PC-3 (cell line): ENCODE measurements around the gene CNNM3. TPM values are rescaled to one million over a fixed set of nuclear protein-coding genes. Genes with fewer than 3 reads are reported as not detected.

ENCODE experiments used
- ATAC-seq: fragments of 200-7000 bp; cut with Tn5 transposase; 2 replicates; pipeline ENCODE4 v1.9.1; 2020; ENCODE audit warnings: mild to moderate bottlenecking, moderate library complexity
- BruUV-seq: library from RNA; stranded (reverse); fragments of 400-500 nt; replicated peaks from 2 replicates; lab custom pipeline; 2021; lab: Mats Ljungman, UMichigan
- CTCF ChIA-PET: fragments of 300-600 bp; sonication (Branson Sonifier 250); formaldehyde crosslinking; loops from one replicate; lab custom pipeline; 2022; ENCODE audit warnings: antibody characterized with exemption; lab: Charles Lee
- POLR2A ChIA-PET: fragments of 300-600 bp; sonication (Branson Sonifier 250); formaldehyde crosslinking; loops from one replicate; lab custom pipeline; 2022; ENCODE audit warnings: antibody characterized with exemption; ENCODE audit not compliant: unreplicated experiment; lab: Charles Lee
- DNase-seq: peaks from one replicate; pipeline ENCODE4 v3.0.0-alpha.2; 2015
- H2AFZ ChIP-seq: fragments of 300-600 bp; sonication (generic); 2 replicates; pipeline ENCODE4 v1.6.0; 2016; ENCODE audit warnings: antibody characterized with exemption, low read length
- H3F3A ChIP-seq: fragments of 300-600 bp; sonication (generic); one replicate; pipeline ENCODE4 v1.6.0; 2017; ENCODE audit warnings: antibody characterized with exemption, low read length, control low read depth, mild to moderate bottlenecking; ENCODE audit not compliant: unreplicated experiment
- H3K27ac ChIP-seq: fragments of 300-600 bp; sonication (generic); 2 replicates; pipeline ENCODE4 v1.5.1; 2016; ENCODE audit warnings: mild to moderate bottlenecking, low read length
- H3K27me3 ChIP-seq: fragments of 300-600 bp; sonication (generic); 2 replicates; pipeline ENCODE4 v1.6.1; 2016; ENCODE audit warnings: low read length, mixed read lengths
- H3K36me3 ChIP-seq: fragments of 300-600 bp; sonication (generic); 2 replicates; pipeline ENCODE4 v1.6.1; 2016; ENCODE audit warnings: low read depth, mixed run types, low read length, mixed read lengths
- H3K4me1 ChIP-seq: fragments of 300-600 bp; sonication (generic); 2 replicates; pipeline ENCODE4 v1.5.1; 2016; ENCODE audit warnings: low read length; ENCODE audit not compliant: insufficient read depth
- H3K4me2 ChIP-seq: fragments of 300-600 bp; sonication (generic); 2 replicates; pipeline ENCODE4 v1.6.0; 2016; ENCODE audit warnings: low read length
- H3K4me3 ChIP-seq: fragments of 300-600 bp; sonication (generic); 2 replicates; pipeline ENCODE4 v1.5.1; 2016; ENCODE audit warnings: mild to moderate bottlenecking, low read length, mixed read lengths
- H3K79me2 ChIP-seq: fragments of 300-600 bp; sonication (generic); 2 replicates; pipeline ENCODE4 v1.6.1; 2017; ENCODE audit warnings: low read length, mixed read lengths
- H3K9ac ChIP-seq: fragments of 300-600 bp; sonication (generic); 2 replicates; pipeline ENCODE4 v1.6.0; 2016; ENCODE audit warnings: mild to moderate bottlenecking, low read length
- H3K9me2 ChIP-seq: fragments of 300-600 bp; sonication (generic); replicated peaks from 2 replicates; pipeline ENCODE4 v1.6.1; 2016; ENCODE audit warnings: mixed run types, low read length, mixed read lengths
- H3K9me3 ChIP-seq: fragments of 300-600 bp; sonication (generic); 2 replicates; pipeline ENCODE4 v1.6.1; 2016; ENCODE audit warnings: low read length, mixed read lengths
- H4K20me1 ChIP-seq: fragments of 300-600 bp; sonication (generic); 2 replicates; pipeline ENCODE4 v1.6.1; 2016; ENCODE audit warnings: low read length, mixed read lengths
- EZH2 ChIP-seq: fragments of 300-600 bp; sonication (generic); IDR thresholded peaks from one replicate; pipeline ENCODE4 v1.6.1; 2017; ENCODE audit warnings: antibody characterized with exemption, mild to moderate bottlenecking, low read length; ENCODE audit not compliant: unreplicated experiment
- EZH2phosphoT487 ChIP-seq: fragments of 300-600 bp; sonication (generic); IDR thresholded peaks from 2 replicates; pipeline ENCODE4 v1.6.1; 2018; ENCODE audit warnings: mild to moderate bottlenecking, antibody characterized with exemption, low read length, borderline replicate concordance
- intact Hi-C: fragments of 100-400 bp; cut with micrococcal nuclease; formaldehyde crosslinking; loops from 2 replicates; pipeline ENCODE4 v1.9.0; 2023
- total RNA-seq: library from RNA; depleted of rRNA; stranded (reverse); fragments of >200 nt; gene quantifications from 2 replicates; pipeline ENCODE4 v1.2.3, GENCODE V29; 2014
- TF ChIP-seq, protein P1 (sequence below): fragments of 300-600 bp; sonication (generic); conservative IDR thresholded peaks from 2 replicates; pipeline ENCODE4 v1.5.1; 2017; ENCODE audit warnings: antibody characterized with exemption, low read depth, mild to moderate bottlenecking, low read length

CNNM3 gene
- total RNA-seq, 1 experiment from 2014 or later: 9.0 TPM

DNA sequence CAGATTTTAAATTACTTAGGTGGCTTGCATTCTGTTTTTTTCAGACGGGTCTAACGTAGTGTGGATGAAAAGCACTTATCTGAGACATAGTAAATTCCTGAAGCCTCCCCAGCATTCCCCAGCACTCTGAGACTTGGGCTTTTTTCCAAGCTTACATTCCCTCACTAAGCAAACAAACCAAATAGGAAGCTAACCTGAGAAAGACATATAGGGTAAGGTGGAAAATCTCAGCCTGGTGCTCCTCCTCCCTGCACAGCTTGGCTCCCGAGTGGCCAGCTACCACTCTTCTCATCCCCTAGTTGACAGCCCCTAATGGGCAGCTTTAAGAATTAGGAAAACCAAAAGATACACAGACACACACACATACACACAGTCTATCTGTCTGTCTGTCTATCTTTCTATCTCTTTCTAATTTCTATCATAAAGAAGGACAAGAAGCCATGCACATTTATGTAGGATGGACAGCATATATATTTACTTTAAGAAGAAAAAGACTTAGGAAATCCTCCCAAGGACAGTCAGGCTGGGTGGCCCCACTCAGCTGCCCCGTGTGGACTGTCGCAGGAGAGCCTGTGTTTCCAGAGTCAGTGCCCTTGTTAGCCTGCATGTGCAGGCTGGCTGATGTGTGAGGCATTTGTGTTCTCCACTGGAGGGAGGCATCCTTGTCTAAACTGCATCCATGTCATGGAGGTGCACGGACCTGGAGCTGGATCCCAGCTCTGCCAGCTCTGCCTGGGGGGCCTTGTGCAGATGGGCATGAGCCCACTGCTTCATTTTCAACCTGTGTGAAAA lies 8.2 kb downstream of the CNNM3 start:
- Histone ChIP-seq H3K79me2 (peaks cover 55% of the 10 kb centered on the region), H3K36me3 (no peaks in the 10 kb centered on the region; the same call in 1 of the 2 replicates), H3F3A (no peaks in the 10 kb centered on the region), H2AFZ (no peak overlapping the region), H3K9ac (no peak overlapping the region), H3K4me3 (no peak overlapping the region), H3K27me3 (no peaks in the 10 kb centered on the region), H3K9me3 (no peaks in the 10 kb centered on the region), H3K27ac (no peak overlapping the region), H3K4me1 (peaks cover 15% of the 10 kb centered on the region), H3K4me2 (no peak overlapping the region), H3K9me2 (no peaks in the 10 kb centered on the region), H4K20me1 (peaks cover 35% of the 10 kb centered on the region)
- ChIA-PET CTCF (no interaction called here), POLR2A (no interaction called here)
- ATAC-seq (peak; percentile 93), DNase-seq (peak; percentile 84)
- intact Hi-C loops: no loop called here
- no TSS peak for BruUV-seq
- TF ChIP-seq EZH2 (no peak), EZH2phosphoT487 (no peak)
- TF ChIP-seq, protein P1, sequence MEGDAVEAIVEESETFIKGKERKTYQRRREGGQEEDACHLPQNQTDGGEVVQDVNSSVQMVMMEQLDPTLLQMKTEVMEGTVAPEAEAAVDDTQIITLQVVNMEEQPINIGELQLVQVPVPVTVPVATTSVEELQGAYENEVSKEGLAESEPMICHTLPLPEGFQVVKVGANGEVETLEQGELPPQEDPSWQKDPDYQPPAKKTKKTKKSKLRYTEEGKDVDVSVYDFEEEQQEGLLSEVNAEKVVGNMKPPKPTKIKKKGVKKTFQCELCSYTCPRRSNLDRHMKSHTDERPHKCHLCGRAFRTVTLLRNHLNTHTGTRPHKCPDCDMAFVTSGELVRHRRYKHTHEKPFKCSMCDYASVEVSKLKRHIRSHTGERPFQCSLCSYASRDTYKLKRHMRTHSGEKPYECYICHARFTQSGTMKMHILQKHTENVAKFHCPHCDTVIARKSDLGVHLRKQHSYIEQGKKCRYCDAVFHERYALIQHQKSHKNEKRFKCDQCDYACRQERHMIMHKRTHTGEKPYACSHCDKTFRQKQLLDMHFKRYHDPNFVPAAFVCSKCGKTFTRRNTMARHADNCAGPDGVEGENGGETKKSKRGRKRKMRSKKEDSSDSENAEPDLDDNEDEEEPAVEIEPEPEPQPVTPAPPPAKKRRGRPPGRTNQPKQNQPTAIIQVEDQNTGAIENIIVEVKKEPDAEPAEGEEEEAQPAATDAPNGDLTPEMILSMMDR: no peak

DNA sequence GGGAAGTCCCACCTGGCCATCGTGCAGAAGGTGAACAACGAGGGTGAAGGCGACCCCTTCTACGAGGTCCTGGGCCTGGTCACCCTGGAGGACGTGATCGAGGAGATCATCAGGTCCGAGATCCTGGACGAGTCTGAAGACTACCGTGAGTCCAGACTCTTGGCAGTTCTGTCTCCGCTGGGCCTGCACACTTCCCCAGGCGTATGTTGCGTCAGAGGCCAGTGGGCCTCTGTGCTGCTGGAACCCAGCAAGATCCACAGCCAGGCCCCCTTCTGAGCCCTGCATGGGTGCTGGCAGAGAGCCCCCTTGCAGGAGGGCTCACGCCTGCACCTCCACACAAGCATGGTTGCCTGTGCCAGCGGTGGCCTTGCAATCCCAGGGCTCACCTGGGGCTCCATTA lies 9.0 kb downstream of the CNNM3 start:
- Histone ChIP-seq H3F3A (peaks cover 5% of the 10 kb centered on the region), H3K27ac (no peak overlapping the region), H3K4me2 (no peak overlapping the region), H3K27me3 (no peaks in the 10 kb centered on the region), H3K36me3 (no peaks in the 10 kb centered on the region; the same call in 1 of the 2 replicates), H3K4me3 (no peak overlapping the region), H3K9ac (no peak overlapping the region), H2AFZ (no peak overlapping the region), H3K4me1 (peaks cover 15% of the 10 kb centered on the region), H3K9me3 (no peaks in the 10 kb centered on the region), H3K79me2 (peaks cover 47% of the 10 kb centered on the region), H3K9me2 (no peaks in the 10 kb centered on the region), H4K20me1 (peaks cover 29% of the 10 kb centered on the region)
- TF ChIP-seq EZH2 (no peak), EZH2phosphoT487 (no peak)
- TF ChIP-seq, protein P1: no peak
- DNase-seq: no peak
- intact Hi-C loops: no loop called here
- POLR2A ChIA-PET: no interaction called here
- CTCF ChIA-PET: no interaction called here
- no TSS peak for BruUV-seq
- ATAC-seq: no peak
